Measurements from ENCODE around the gene CLBA1.

The CLBA1 gene

GRCh38 chr14:104969741-104970230 is 15.8 kb upstream of the CLBA1 start:
- peaks cover 36% of the 10 kb centered on the region for H3K27me3 ChIP-seq (replicated peaks; ENCODE audit: insufficient read depth, low read length)
- TF ChIP-seq CTCF (IDR thresholded peaks at IDR 0.05; ENCODE audit: low read length), result no peak
- TF ChIP-seq EZH2phosphoT487 (IDR thresholded peaks at IDR 0.05; ENCODE audit: low read length), result no peak
- no peak for TF ChIP-seq EZH2 (optimal IDR thresholded peaks at IDR 0.05; ENCODE audit: low read depth, low read length)
- no peak overlapping the region for H3K4me3 ChIP-seq (ENCODE audit: low read length)
- H3K79me2 ChIP-seq (ENCODE audit: low read length), result no peaks in the 10 kb centered on the region
- DNase-seq, result no peak
- H3K4me1 ChIP-seq (ENCODE audit: low read length), result no peaks in the 10 kb centered on the region
- H3K4me2 ChIP-seq (ENCODE audit: low read depth, low read length), result no peak overlapping the region
- no peaks in the 10 kb centered on the region for H3K9me2 ChIP-seq (replicated peaks; ENCODE audit: insufficient read depth, low read length)
- H3K9ac ChIP-seq (ENCODE audit: low read length), result no peak overlapping the region
- H4K20me1 ChIP-seq (ENCODE audit: insufficient read depth, low read length), result no peaks in the 10 kb centered on the region
- H3K9me3 ChIP-seq (replicated peaks; ENCODE audit: insufficient read depth, low read length), result no peaks in the 10 kb centered on the region
- no peaks in the 10 kb centered on the region for H3F3A ChIP-seq (ENCODE audit: insufficient read depth, low read length)
- no peaks in the 10 kb centered on the region for H3K36me3 ChIP-seq (replicated peaks; ENCODE audit: insufficient read depth, low read length)
- H3K27ac ChIP-seq (ENCODE audit: low read length), result no peak overlapping the region
- no peak overlapping the region for H2AFZ ChIP-seq (ENCODE audit: low read length)

GRCh38 chr14:104970231-104971068 is 15.1 kb upstream of the CLBA1 start:
- Histone ChIP-seq H3K4me2 (ENCODE audit: low read depth, low read length) (no peak overlapping the region), H2AFZ (ENCODE audit: low read length) (no peak overlapping the region), H3K36me3 (replicated peaks; ENCODE audit: insufficient read depth, low read length) (no peaks in the 10 kb centered on the region), H3K27me3 (replicated peaks; ENCODE audit: insufficient read depth, low read length) (peaks cover 34% of the 10 kb centered on the region), H4K20me1 (ENCODE audit: insufficient read depth, low read length) (no peaks in the 10 kb centered on the region), H3K27ac (ENCODE audit: low read length) (no peak overlapping the region), H3K4me1 (ENCODE audit: low read length) (no peaks in the 10 kb centered on the region), H3K4me3 (ENCODE audit: low read length) (no peak overlapping the region), H3F3A (ENCODE audit: insufficient read depth, low read length) (no peaks in the 10 kb centered on the region), H3K9me2 (replicated peaks; ENCODE audit: insufficient read depth, low read length) (no peaks in the 10 kb centered on the region), H3K79me2 (ENCODE audit: low read length) (no peaks in the 10 kb centered on the region), H3K9me3 (replicated peaks; ENCODE audit: insufficient read depth, low read length) (no peaks in the 10 kb centered on the region), H3K9ac (ENCODE audit: low read length) (no peak overlapping the region)
- TF ChIP-seq EZH2 (optimal IDR thresholded peaks at IDR 0.05; ENCODE audit: low read depth, low read length) (no peak), EZH2phosphoT487 (IDR thresholded peaks at IDR 0.05; ENCODE audit: low read length) (no peak), CTCF (IDR thresholded peaks at IDR 0.05; ENCODE audit: low read length) (no peak)
- DNase-seq, result no peak

GRCh38 chr14:104971447-104972240 is 13.9 kb upstream of the CLBA1 start:
- H3K4me2 ChIP-seq (ENCODE audit: low read depth, low read length), result no peak overlapping the region

More at GRCh38 chr14:104971447-104972240, 13.9 kb upstream of the CLBA1 start:
- DNase-seq, result no peak
- H3K79me2 ChIP-seq (ENCODE audit: low read length), result no peaks in the 10 kb centered on the region
- H4K20me1 ChIP-seq (ENCODE audit: insufficient read depth, low read length), result no peaks in the 10 kb centered on the region
- H3K27me3 ChIP-seq (replicated peaks; ENCODE audit: insufficient read depth, low read length), result peaks cover 28% of the 10 kb centered on the region
- H3F3A ChIP-seq (ENCODE audit: insufficient read depth, low read length), result no peaks in the 10 kb centered on the region
- no peaks in the 10 kb centered on the region for H3K9me3 ChIP-seq (replicated peaks; ENCODE audit: insufficient read depth, low read length)
- no peak overlapping the region for H2AFZ ChIP-seq (ENCODE audit: low read length)
- H3K36me3 ChIP-seq (replicated peaks; ENCODE audit: insufficient read depth, low read length), result no peaks in the 10 kb centered on the region
- H3K9me2 ChIP-seq (replicated peaks; ENCODE audit: insufficient read depth, low read length), result no peaks in the 10 kb centered on the region
- no peak overlapping the region for H3K27ac ChIP-seq (ENCODE audit: low read length)
- no peaks in the 10 kb centered on the region for H3K4me1 ChIP-seq (ENCODE audit: low read length)
- TF ChIP-seq CTCF (IDR thresholded peaks at IDR 0.05; ENCODE audit: low read length), result no peak
- no peak for TF ChIP-seq EZH2phosphoT487 (IDR thresholded peaks at IDR 0.05; ENCODE audit: low read length)
- no peak for TF ChIP-seq EZH2 (optimal IDR thresholded peaks at IDR 0.05; ENCODE audit: low read depth, low read length)
- H3K9ac ChIP-seq (ENCODE audit: low read length), result no peak overlapping the region
- no peak overlapping the region for H3K4me3 ChIP-seq (ENCODE audit: low read length)

Measured in MM.1S (cell line).